Mesendoderm (in vitro differentiated cells): ENCODE results near the gene BCL2. TPM values are rescaled to one million over a fixed set of nuclear protein-coding genes. Genes with fewer than 3 reads are reported as not detected.

Experiments
- small RNA-seq: library from polyadenylated mRNA; stranded (forward); fragments of <200 nt; extraction: miRNeasy Mini kit (QIAGEN cat#:217004); gene quantifications from one replicate; pipeline ENCODE3, GENCODE V24; 2013; ENCODE audit not compliant: insufficient read depth

The BCL2 gene

Small RNA genes lying within 50 kb of the gene (small RNA-seq; reads per million reads assigned to genes)
- not detected for gene AC022726.1
